ENCODE results near the gene NRROS.

The NRROS gene

GRCh38 chr3:196684548-196685407 lies 45.3 kb downstream of the NRROS start:
- H3K36me3 ChIP-seq, result no peaks in the 10 kb centered on the region
- H3K4me3 ChIP-seq (ENCODE audit: low read depth, low read length), result no peak overlapping the region
- no peaks in the 10 kb centered on the region for H3K27me3 ChIP-seq (ENCODE audit: insufficient read depth, low read depth, severe bottlenecking)
- no peaks in the 10 kb centered on the region for H3K9me3 ChIP-seq (ENCODE audit: severe bottlenecking)
- peak; percentile 39 for DNase-seq
- TF ChIP-seq CTCF (IDR thresholded peaks at IDR 0.05; ENCODE audit: low read depth, low read length), result peak; percentile 46
- no peak overlapping the region for H3K27ac ChIP-seq

- TF ChIP-seq CTCF (IDR thresholded peaks at IDR 0.05; ENCODE audit: low read depth, low read length), result no peak
- no peak overlapping the region for H3K27ac ChIP-seq
- DNase-seq, result no peak
- no peaks in the 10 kb centered on the region for H3K36me3 ChIP-seq
- H3K9me3 ChIP-seq (ENCODE audit: severe bottlenecking), result no peaks in the 10 kb centered on the region
- no peaks in the 10 kb centered on the region for H3K27me3 ChIP-seq (ENCODE audit: insufficient read depth, low read depth, severe bottlenecking)
- no peak overlapping the region for H3K4me3 ChIP-seq (ENCODE audit: low read depth, low read length)
These were observed 46.9 kb downstream of the NRROS start for GRCh38 chr3:196686436-196686835.

GRCh38 chr3:196688349-196688748 lies 48.9 kb downstream of the NRROS start:
- Histone ChIP-seq H3K27me3 (ENCODE audit: insufficient read depth, low read depth, severe bottlenecking) (no peaks in the 10 kb centered on the region), H3K4me3 (ENCODE audit: low read depth, low read length) (no peak overlapping the region), H3K36me3 (no peaks in the 10 kb centered on the region), H3K9me3 (ENCODE audit: severe bottlenecking) (no peaks in the 10 kb centered on the region), H3K27ac (no peak overlapping the region)
- TF ChIP-seq CTCF (IDR thresholded peaks at IDR 0.05; ENCODE audit: low read depth, low read length), result no peak
- DNase-seq, result no peak

- H3K9me3 ChIP-seq (ENCODE audit: severe bottlenecking), result no peaks in the 10 kb centered on the region
- TF ChIP-seq CTCF (IDR thresholded peaks at IDR 0.05; ENCODE audit: low read depth, low read length), result no peak
- H3K27ac ChIP-seq, result no peak overlapping the region
- H3K4me3 ChIP-seq (ENCODE audit: low read depth, low read length), result no peak overlapping the region
- DNase-seq, result no peak
- no peaks in the 10 kb centered on the region for H3K27me3 ChIP-seq (ENCODE audit: insufficient read depth, low read depth, severe bottlenecking)
- H3K36me3 ChIP-seq, result no peaks in the 10 kb centered on the region
These were observed 50.6 kb downstream of the NRROS start for GRCh38 chr3:196689941-196690660.

GRCh38 chr3:196691386-196691785 lies 51.9 kb downstream of the NRROS start:
- Histone ChIP-seq H3K27me3 (ENCODE audit: insufficient read depth, low read depth, severe bottlenecking) (no peaks in the 10 kb centered on the region), H3K4me3 (ENCODE audit: low read depth, low read length) (no peak overlapping the region), H3K9me3 (ENCODE audit: severe bottlenecking) (no peaks in the 10 kb centered on the region), H3K27ac (no peak overlapping the region), H3K36me3 (no peaks in the 10 kb centered on the region)
- TF ChIP-seq CTCF (IDR thresholded peaks at IDR 0.05; ENCODE audit: low read depth, low read length), result no peak
- no peak for DNase-seq

Measured in WERI-Rb-1 (cell line).